NCI-H446 treated with DMSO at 0.1 percent for 48 hours (cell line): ENCODE results near the gene TGM2.

Experiments used
- DNase-seq: peaks from one replicate; lab custom pipeline; 2025; lab: John Stamatoyannopoulos, UW

The TGM2 gene

DNA sequence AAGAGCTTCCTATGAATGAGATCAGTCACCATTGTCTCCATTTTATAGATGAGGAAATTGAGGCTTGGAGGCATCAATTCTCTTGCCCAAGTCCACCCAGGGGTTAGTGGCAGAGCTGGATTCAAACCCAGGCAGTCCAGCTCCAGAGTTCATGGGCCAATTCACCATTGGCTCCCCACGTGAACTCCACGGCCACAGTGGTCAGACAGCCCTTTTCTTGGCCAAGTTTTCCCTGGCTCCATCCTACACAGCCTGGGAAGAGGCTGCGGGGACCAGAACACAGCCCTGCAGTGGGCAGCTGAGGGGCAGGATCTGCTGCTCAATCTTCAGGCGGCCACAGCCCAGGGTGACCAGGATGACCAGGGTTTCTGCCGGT lies 20.5 kb downstream of the TGM2 start:
- no peak for DNase-seq

DNA sequence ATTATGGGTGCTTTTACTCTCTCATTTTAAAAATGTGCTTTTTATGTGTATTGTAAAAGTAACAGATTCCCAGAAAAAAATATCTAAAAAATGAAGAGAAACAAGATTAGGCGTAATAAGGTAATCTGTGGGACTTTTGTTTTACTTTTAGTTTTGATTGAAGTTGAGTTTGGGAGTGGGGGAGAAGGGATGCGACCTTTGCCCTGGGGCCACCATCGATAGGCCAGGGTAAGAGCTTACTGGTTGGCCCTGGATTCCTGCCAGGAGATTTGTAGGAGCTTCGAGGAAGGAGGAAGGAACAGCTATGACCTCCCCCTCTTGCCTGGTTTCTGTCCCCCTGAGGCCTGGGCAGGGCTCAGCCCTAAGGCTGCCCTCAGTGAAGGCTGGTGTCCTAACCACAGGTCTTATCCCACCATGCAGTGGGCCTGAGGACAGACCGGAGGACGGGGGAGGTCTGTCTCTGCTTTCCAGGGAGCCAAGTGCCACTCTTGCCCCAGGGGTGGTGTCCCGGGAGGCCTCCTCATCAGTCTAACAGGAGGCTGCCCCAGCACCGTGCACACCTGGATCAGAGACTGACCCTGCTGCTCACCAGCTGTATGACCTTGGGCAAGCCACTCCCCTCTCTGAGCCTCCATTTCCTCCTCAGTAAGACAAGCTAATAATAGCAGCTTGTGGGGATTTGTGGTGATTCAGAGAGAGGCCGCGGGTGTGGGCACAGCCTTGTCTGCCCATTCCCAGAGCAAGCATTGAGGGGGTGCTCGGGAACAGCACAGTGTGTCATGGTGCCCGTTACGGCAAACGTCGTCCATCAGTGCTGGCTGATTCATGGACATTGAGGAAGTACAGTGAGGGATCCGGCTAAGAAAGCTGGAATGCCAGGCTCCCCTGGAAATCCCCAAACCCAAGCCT lies 21.2 kb downstream of the TGM2 start:
- no peak for DNase-seq

DNA sequence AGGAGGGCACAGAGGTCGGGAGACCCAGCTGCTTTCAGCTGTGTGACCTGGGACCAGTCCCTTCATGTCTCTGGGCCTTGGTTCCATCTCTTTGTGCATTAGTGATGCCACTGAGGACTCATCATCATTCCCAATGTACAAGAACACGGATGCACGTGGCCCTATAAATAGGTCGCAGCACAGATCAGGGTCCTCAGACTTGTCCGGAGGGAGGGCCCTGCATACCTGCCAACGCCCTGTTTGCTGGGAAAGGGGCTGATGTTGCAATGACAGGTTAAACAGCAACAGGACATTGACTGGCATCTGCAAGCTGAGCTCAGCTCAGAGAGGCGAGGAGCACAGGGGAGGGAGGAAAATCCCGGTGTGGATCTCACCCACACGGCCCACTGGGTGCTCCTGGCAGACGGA lies 21.8 kb downstream of the TGM2 start:
- no peak for DNase-seq

DNA sequence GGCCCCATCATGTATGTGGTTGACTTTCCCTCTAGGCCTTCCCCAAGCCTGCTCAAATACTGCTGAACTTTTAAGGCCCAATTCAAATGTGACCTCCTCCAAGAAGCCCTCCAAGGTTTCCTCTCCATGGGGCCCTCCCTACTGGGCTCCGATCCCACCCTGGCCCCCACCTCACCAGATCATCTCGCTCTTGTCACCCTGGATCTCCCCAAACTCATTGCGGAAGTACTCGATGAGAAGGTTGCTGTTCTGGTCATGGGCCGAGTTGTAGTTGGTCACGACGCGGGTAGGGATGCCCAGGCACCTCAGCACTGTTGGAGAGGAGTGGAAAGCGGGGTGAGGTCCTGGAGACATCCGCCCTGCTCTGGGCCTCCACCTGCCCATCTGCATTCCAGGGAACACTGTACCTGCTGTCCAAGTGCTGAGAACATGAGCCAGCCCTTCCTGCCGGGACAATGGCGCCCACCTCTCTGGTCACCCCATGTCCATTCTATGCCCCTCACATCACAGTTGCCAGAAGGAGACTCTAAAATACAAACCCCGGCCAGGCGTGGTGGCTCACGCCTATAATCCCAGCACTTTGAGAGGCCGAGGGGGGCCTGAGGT lies 23.1 kb downstream of the TGM2 start:
- no peak for DNase-seq

DNA sequence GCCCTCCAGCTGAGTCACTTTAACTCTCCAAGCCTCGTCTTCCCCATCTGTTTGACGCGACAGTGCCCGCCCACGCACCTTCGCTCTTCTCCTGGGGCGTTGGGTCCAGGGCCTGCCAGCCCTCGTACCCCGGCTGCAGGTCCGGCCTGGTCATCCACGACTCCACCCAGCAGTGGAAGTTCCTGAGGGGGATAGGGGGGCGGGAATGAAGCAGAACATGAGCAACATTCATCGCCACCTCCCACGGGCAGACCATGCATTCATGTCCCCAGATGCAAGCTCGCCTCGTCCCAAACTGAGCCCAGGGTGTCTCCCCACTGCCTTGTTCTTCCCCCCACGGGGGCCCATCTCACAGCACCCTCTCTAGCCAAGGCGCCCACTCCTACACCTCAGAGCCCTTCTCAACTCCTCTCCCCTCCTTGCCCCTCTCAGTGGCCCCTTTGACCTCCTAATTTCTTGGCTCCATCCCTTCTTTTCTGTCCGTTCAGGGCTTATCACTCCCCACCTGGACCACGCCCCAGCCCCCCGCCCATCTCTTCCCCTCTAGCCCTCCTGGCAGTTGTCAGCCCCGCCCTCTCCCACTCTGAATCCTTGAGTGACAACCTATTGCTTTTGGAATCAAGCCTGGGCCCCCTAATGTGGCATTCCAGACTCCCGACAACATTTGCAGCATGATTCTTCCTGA lies 23.7 kb downstream of the TGM2 start:
- DNase-seq = no peak

DNA sequence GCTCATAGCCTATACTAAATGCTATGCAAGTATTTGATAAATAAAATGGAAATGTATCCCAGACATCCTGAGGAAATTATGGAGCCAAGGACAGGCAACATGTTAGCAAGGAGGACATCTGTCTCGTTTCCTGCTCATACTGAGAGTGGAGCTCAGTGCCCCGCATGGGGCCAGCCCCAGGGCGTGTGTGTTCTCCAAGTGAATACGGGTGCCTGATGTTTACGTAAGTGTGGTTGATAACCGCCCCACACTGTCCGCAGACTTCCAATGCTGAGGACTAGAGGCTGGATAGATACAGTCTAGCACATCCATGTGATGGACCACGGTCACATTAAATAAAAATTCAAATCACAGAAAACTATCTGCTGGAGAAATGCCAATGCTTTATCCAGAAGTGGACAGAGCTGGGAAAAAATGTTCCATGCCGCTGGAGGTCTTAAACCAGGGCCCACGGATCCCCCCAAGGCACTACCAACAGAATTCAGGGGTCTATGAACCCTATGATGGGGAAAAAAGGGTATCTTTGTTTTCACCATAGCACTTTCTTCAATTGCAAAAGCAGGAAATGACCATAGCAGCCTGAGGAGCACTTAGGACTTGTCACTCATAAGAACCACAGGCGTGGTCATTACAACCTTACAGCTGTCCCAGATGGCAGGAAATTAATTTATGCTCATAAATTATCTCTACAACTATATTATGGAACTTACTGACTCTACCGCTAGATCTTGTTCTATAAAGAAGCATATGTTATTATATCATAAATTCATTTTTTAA lies 24.9 kb downstream of the TGM2 start:
- DNase-seq = no peak

DNA sequence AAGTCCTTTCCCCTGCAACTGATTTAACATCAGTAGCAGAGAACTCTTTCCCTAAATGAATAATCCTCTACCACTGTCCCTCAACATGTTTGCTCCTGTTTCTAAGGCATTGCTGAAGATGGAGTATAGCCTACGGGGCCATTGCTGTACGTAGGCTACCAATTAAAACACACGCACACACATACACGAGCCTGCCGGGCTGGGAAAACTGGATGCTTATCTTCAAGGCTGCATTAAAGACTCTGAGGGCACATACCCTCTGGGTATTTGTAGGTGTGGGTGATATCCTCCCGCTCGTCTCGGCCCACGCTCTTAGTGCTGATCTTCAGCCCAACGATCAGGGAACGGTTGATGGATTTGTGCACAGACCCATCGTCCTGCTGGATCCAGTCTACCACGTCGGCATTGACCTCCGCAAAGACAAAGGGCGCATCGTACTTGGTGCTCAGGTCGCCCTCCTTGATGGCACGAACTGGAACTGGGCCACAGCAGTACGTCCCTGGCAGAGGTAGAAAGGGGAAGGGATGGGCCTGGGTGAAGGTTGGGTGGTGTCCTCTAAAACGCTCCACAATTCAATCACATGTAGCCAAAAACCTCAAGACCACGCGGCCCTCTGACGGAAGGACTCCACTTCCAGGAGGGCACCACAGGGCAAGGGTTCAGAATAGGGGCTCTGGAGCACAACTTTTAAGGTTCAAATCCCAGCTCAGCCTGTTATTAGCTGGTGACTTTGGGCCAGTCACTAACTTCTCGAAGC lies 25.7 kb downstream of the TGM2 start:
- DNase-seq = no peak

DNA sequence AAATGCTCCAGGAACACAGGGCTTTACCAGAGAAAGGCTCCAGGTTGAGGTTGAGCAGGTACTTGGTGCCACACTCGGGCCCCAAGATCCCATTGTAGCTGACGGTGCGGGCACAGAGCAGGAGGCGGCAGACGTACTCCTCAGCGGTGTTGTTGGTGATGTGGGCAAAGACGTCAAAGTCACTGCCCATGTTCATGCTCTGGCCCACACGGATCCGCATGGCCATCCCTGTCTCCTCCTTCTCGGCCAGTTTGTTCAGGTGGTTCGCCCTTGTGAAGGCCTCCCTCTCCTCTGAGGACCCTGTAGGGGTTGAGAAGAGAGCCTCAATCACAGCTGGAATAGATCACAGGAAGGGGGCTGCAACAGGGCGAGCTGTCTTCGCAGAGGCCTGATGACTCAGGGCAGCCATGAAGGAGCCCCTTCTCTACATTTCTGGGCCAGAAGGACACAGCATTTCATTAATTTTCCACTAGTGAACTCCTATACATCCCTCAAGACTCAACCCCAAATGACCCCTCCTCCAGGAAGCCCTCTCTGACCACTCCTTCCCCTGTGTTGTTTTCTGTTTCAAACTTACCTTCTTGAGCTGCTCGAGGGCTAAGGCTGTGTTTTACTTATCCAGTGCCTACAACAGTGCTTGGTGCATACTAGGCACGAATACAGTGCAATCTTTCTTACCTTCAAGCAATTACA lies 26.8 kb downstream of the TGM2 start:
- DNase-seq = no peak

DNA sequence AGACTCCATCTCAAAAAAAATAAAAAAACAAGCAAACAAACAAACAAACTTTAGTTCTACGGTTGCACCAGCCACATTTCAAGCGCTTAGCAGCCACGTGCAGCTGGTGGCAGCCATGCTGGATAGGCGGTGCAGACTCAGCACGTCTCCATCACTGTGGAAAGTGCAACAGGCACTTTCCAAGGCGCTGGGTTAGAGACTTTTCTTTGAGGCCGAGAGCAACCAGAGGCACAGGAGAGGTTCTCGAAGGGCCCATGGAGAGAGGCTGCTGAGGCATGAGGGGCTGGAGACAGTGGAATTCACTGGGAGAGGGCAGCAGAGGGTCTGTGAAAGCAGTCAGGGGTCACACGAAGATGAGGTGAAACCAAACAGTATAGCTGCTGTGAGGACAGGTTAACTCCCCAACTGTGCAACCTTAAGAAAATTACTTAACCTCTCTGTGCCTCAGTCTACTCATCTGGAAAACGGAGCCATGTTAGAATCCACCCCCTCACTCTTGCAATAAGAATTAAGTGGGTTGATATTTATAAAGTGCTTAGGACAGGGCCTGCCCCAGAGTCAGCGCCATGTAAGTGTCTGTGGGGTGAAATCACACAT lies 27.5 kb downstream of the TGM2 start:
- DNase-seq = no peak

DNA sequence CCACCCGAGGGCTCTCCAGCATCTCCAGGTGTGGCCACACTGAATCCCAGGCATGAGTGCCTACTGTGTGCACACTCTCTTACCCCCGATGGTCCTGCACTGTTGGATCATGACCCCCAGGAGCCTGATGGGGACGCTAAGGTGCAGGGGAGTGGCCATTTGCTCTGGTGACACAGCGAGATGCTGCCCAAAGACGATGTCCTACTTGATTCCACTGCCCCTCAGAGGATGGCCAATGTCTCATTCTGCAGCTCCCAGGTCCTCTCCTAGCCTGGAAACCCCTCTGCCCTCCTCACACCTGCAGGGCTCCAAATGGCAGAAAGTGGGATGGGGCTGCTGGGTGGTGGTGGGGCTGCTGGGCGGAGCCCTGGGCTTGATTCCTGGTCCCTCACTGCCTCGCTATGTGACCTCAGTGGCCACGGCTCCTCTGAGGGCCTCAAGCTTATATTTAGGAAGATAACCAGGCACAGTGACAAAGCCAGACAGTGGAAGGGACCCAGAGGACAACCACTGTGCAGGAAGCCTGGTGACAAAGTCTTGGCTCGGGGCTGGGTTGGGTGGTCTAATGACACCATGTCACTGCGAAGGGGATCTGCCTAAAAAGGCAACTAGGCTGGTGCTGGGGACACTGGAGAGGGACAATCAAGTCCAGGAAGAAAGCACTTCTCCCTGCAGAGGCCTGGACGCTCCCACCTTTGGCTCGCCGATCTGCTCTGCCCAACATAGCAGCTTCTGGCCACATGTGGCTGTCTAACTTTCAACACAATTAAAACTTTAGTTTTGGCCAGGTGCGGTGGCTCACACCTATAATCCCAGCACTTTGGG lies 28.4 kb downstream of the TGM2 start:
- DNase-seq = no peak

DNA sequence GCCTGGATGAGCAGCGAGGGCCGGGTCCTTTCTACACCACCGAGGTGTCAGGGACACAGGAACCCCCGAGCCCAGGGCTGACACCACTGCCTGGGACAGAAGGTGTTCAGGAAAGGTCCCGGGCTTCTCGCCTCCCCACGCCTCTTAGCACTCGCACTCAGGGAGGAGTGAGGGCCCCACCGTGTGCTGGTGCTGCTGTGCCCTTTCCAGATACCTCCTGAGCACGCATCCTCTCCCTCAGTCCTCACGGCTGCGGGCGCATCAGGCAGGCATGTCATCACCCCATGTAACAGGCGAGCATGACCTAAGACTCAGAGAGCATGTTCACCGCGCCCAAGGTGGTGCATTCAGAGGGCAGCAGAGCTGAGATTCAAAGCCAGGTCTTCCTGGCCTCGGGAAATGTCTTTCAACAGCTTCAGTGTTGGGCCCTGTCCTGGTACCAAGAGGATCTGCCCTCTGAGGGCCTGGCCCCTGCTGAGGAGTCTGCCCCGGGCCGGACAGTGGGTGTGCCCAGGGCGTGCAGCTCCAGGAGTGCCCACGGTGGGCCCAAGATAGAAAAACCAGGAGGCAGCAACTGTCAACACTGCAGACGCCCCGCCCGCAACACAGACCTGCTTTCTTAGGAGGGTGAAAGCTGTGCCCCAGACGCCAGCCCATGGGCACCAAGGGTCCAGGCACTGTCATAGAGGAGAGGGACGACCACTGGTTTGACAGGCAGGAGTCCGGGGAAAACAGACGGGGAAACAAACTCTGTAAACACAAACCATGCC lies 29.2 kb downstream of the TGM2 start:
- DNase-seq = no peak

DNA sequence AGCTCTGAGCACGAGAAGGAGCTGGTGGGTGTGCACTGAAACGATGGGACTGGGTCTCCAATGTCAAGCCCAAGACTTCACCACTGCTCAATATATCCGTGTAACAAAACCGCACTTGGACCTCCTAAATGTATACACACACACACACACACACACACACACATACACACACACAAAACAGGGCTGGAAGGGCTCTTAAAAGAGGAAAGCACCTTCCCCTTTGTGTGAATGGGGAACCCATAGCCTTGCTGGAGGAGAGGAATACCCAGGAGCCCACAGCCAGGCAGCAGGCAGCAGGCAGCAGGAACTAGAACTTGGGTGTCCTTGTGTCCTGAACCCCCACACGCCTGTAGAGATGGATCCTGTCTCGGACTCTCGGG lies 29.8 kb downstream of the TGM2 start:
- no peak for DNase-seq

DNA sequence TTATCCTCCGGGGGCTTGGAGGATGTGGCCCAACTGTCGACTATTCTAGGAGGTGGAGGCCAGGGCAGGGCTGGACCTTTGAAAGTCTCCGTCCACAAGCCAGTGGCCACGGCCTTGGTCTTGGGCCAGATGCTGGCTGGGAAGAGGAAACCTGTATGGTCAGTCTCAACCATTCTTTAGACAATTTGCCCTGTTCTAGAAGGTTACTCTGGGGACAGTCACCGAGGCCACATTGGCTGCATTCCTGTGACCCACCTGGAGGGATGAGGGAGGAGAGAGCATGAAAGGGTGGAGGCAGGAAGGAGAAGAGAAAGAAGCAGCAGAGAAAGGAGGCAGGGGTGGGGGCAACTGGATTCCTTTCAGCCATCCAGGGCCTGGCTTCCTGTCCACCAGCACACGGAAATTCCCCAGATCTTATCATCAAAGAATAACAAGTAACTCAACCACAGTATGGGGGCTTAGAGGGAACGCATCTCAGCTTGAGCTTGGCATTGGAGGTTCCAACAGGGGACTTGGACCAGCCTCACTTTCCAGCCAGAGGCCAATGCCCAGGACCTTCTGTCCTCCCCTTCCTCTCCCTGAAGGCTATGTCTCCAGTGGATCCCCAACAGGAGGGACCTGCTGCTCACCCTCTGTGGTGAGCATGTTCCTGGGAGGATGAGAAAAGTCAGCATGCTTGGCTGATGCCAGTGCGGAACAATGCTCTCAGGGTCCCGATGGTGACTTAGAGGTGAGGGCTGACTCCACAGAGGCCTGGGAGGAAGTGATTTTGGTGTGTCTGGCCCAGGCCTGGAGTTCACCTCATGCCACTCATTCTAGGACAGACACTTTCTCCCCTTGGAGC lies 30.4 kb downstream of the TGM2 start:
- no peak for DNase-seq

DNA sequence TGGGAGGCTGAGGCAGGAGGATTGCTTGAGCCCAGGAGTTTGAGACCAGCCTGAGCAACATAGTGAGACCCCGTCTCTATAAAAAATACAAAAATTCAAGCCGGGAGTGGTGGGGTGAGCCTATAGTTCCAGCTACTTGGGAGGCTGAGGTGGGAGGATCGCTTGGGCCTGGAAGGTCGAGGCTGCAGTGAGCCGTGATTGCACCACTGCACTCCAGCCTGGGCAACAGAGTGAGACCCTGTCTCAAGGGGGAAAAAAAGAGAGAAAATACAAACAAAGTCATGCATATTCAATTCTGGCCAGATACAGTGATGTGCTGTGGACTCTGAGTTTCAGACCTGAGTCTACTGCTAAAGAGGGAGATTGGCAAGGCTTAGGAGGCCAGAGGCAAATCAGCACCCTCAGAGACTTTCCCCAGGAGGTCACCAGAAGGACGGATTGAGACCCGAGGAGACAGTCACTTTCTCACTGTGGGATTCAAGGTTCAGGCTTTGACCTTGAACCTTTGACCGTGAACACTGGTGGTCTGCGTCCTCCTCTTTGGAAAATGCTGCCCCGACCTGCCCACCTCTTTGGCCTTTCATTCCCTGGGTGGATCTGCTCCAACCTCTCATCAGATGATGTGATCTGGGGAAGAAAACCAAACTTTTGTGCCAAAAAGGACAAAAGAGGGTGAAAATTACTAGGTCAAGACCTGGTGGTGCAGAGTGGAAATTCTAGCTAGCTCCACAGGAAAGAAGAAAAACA lies 31.2 kb downstream of the TGM2 start:
- no peak for DNase-seq

DNA sequence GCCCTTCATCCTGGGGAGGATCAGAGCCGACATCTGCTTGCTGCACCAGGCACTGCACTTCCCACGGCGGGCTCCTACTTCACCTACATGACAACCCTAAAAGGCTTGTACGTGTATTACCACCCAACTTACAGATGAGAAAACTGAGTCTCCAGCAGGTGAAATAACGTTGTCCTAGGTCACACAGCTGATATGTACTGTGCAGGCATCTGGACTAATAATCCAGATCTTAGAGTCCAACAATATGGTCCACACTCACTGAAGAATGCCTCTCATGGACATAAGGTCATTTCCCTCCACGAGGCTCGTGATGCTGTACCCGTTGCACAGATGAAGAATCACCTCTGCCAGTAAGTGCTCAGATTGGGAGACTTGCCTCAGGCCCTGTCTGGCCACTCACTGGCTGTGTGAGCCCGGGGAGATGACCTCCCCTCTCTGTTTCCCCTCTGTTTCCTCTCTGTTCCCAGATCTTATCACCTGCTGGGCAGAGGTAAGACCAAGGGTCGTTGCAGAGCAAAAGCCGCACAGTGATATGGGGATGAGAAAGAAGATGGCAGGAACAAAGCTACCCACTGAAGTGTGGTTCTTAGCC lies 32.1 kb downstream of the TGM2 start:
- no peak for DNase-seq

DNA sequence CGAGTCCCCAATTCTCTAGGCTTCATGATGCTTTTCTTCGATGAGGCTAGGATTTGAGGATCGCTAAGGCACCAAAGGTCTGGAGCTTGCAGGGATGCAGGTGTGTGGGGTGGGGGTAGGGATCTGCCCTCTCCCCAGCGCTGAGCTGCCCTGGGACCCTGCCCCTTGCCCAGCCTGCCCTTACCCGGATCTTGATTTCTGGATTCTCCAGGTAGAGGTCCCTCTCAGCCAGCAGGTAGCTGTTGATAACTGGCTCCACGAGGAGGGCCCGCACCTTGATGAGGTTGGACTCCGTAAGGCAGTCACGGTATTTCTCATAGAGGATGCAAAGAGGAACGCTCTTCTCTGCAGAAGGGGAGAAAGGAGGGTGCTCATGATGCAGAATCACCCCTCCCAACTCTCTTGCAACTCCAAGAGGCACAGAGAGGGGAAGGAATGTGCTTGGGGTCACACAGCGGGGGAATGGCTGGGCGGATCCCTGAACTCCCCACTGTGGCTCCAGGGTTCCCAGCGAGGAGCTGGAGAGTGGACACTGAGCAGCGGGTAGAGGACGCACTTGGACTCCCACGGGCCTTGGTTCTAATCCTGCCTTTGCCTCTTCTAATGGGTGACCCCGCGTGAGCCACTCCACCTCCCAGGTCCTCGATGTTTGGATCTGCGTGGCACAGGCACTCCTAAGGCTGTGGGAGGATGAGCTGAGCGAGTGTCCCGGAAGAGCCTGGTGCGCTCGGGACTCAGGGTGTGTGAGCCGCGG lies 32.7 kb downstream of the TGM2 start:
- DNase-seq = no peak
